ENCODE measurements around the gene LASP1.

GRCh38 chr17:38925263-38925995 is 55.6 kb downstream of the LASP1 start, which contains the start of gene LASP1NB:
- TF ChIP-seq CTCF (conservative IDR thresholded peaks at IDR 0.05; ENCODE audit: low read depth, low read length), result no peak
- no peak for TF ChIP-seq EZH2phosphoT487 (IDR thresholded peaks at IDR 0.05; ENCODE audit: borderline replicate concordance, low read length)
- TF ChIP-seq EZH2 (IDR thresholded peaks at IDR 0.05; ENCODE audit: low read length, unreplicated experiment), result no peak
